IMR-90 (cell line): ENCODE data around the gene COX19. TPM values are rescaled to one million over a fixed set of nuclear protein-coding genes. Genes with fewer than 3 reads are reported as not detected.

Experiments used
- ATAC-seq: fragments of 200-7000 bp; cut with Tn5 transposase; 2 replicates; pipeline ENCODE4 v1.9.1; 2020; ENCODE audit warnings: low read depth, mild to moderate bottlenecking, moderate library complexity
- BruUV-seq: library from RNA; stranded (reverse); fragments of 400-500 nt; replicated peaks from 2 replicates; lab custom pipeline; 2021; lab: Mats Ljungman, UMichigan
- CTCF ChIA-PET: fragments of 300-600 bp; formaldehyde crosslinking; extraction: SDS; loops from one replicate; lab custom pipeline; 2021; ENCODE audit warnings: antibody characterized with exemption; lab: Yijun Ruan, JAX
- POLR2A ChIA-PET: fragments of 300-600 bp; sonication (Branson Sonifier 250); formaldehyde crosslinking; loops from one replicate; lab custom pipeline; 2022; ENCODE audit warnings: antibody characterized with exemption; ENCODE audit not compliant: unreplicated experiment; lab: Charles Lee
- DNase-seq: peaks from one replicate; pipeline ENCODE4 v3.0.0; 2013
- H2AFZ ChIP-seq: replicated peaks from 2 replicates; pipeline ENCODE3; 2013; ENCODE audit warnings: low read length, mild to moderate bottlenecking; ENCODE audit not compliant: poor library complexity
- H2AK5ac ChIP-seq: 2 replicates; pipeline ENCODE4 v1.6.1; 2013; ENCODE audit warnings: low read depth, low read length, inconsistent platforms
- H2AK9ac ChIP-seq: replicated peaks from 2 replicates; pipeline ENCODE3; 2013; ENCODE audit warnings: mild to moderate bottlenecking, low read depth, low read length, moderate library complexity; ENCODE audit not compliant: poor library complexity
- H2BK120ac ChIP-seq: 2 replicates; pipeline ENCODE4 v1.6.1; 2013; ENCODE audit warnings: low read depth, low read length, inconsistent platforms
- H2BK15ac ChIP-seq: 3 replicates; pipeline ENCODE4 v1.6.1; 2013; ENCODE audit warnings: low read depth, low read length, inconsistent platforms
- H2BK20ac ChIP-seq: 2 replicates; pipeline ENCODE4 v1.6.1; 2013; ENCODE audit warnings: low read depth, mild to moderate bottlenecking, inconsistent platforms, low read length, moderate library complexity
- H2BK5ac ChIP-seq: 2 replicates; pipeline ENCODE4 v1.6.1; 2013; ENCODE audit warnings: mild to moderate bottlenecking, low read depth, low read length, inconsistent platforms; ENCODE audit not compliant: poor library complexity, severe bottlenecking
- H3K14ac ChIP-seq: replicated peaks from 2 replicates; pipeline ENCODE4 v1.6.1; 2013; ENCODE audit warnings: low read depth, low read length, inconsistent platforms
- H3K18ac ChIP-seq: 2 replicates; pipeline ENCODE4 v1.6.1; 2013; ENCODE audit warnings: low read depth, low read length, control low read depth
- H3K23ac ChIP-seq: 2 replicates; pipeline ENCODE4 v1.6.1; 2013; ENCODE audit warnings: low read depth, low read length, inconsistent platforms
- H3K27ac ChIP-seq: 2 replicates; pipeline ENCODE4 v1.5.1; 2013; ENCODE audit warnings: mild to moderate bottlenecking, control low read depth, low read length; ENCODE audit not compliant: insufficient read depth
- H3K27me3 ChIP-seq: 2 replicates; pipeline ENCODE4 v1.6.1; 2013; ENCODE audit warnings: low read length; ENCODE audit not compliant: control insufficient read depth, insufficient read depth
- H3K36me3 ChIP-seq: 2 replicates; pipeline ENCODE4 v1.6.1; 2013; ENCODE audit warnings: low read length, mixed read lengths; ENCODE audit not compliant: control insufficient read depth, insufficient read depth
- H3K4ac ChIP-seq: 2 replicates; pipeline ENCODE4 v1.6.1; 2013; ENCODE audit warnings: low read depth, low read length, inconsistent platforms
- H3K4me1 ChIP-seq: 2 replicates; pipeline ENCODE4 v1.6.1; 2013; ENCODE audit warnings: low read length, mixed read lengths; ENCODE audit not compliant: control insufficient read depth, insufficient read depth
- H3K4me2 ChIP-seq: 2 replicates; pipeline ENCODE4 v1.6.1; 2013; ENCODE audit warnings: low read depth, mild to moderate bottlenecking, control low read depth, low read length, moderate library complexity
- H3K4me3 ChIP-seq: 2 replicates; pipeline ENCODE4 v1.5.1; 2013; ENCODE audit warnings: low read depth, mild to moderate bottlenecking, control low read depth, low read length, moderate library complexity; ENCODE audit not compliant: insufficient read depth
- H3K56ac ChIP-seq: 2 replicates; pipeline ENCODE4 v1.6.1; 2013; ENCODE audit warnings: low read length, inconsistent platforms; ENCODE audit not compliant: insufficient read depth; ENCODE audit errors: extremely low read depth
- H3K79me1 ChIP-seq, 2 experiments: 2 replicates each; pipeline ENCODE4 v1.6.1; 2013; ENCODE audit warnings: low read length in 2 of 2, inconsistent platforms in 1 of 2, low read depth in 1 of 2
- H3K9ac ChIP-seq: 2 replicates; pipeline ENCODE4 v1.6.1; 2013; ENCODE audit warnings: low read depth, low read length, control low read depth
- H3K9me1 ChIP-seq: 2 replicates; pipeline ENCODE4 v1.6.1; 2013; ENCODE audit warnings: low read length, inconsistent platforms; ENCODE audit not compliant: insufficient read depth
- H3K9me3 ChIP-seq: 2 replicates; pipeline ENCODE4 v1.6.1; 2013; ENCODE audit warnings: low read length; ENCODE audit not compliant: control insufficient read depth, insufficient read depth
- H4K20me1 ChIP-seq: 2 replicates; pipeline ENCODE4 v1.6.1; 2013; ENCODE audit warnings: low read length, inconsistent platforms; ENCODE audit not compliant: insufficient read depth
- H4K5ac ChIP-seq: 2 replicates; pipeline ENCODE4 v1.6.1; 2013; ENCODE audit warnings: mild to moderate bottlenecking, low read depth, low read length, control low read depth
- H4K8ac ChIP-seq, 2 experiments: 2 replicates each; pipeline ENCODE4 v1.6.1; 2013; ENCODE audit warnings: low read depth in 2 of 2, low read length in 2 of 2, control low read depth in 1 of 2, inconsistent platforms in 1 of 2
- H4K91ac ChIP-seq: 2 replicates; pipeline ENCODE4 v1.6.1; 2013; ENCODE audit warnings: low read depth, low read length, inconsistent platforms; ENCODE audit not compliant: insufficient read depth
- BHLHE40 ChIP-seq: fragments of 150-350 bp; IDR thresholded peaks from 2 replicates; pipeline ENCODE4 v1.6.1; 2016; ENCODE audit warnings: mild to moderate bottlenecking, low read depth, low read length
- CHD1 ChIP-seq: IDR thresholded peaks from 2 replicates; pipeline ENCODE4 v1.6.1; 2012; ENCODE audit warnings: low read depth, low read length, improper control_type of control experiment
- FOS ChIP-seq: fragments of 150-350 bp; IDR thresholded peaks from 2 replicates; pipeline ENCODE4 v1.6.1; 2016; ENCODE audit warnings: low read depth, low read length
- MAFK ChIP-seq: IDR thresholded peaks from 2 replicates; pipeline ENCODE4 v1.6.1; 2012; ENCODE audit warnings: low read depth, low read length, improper control_type of control experiment
- MAZ ChIP-seq: IDR thresholded peaks from 2 replicates; pipeline ENCODE4 v1.6.1; 2012; ENCODE audit warnings: low read depth, mild to moderate bottlenecking, low read length, improper control_type of control experiment, moderate library complexity, borderline replicate concordance
- MXI1 ChIP-seq: IDR thresholded peaks from 2 replicates; pipeline ENCODE4 v1.6.1; 2012; ENCODE audit warnings: low read depth, mild to moderate bottlenecking, low read length, moderate library complexity, borderline replicate concordance
- NFE2L2 ChIP-seq: fragments of 150-350 bp; IDR thresholded peaks from 2 replicates; pipeline ENCODE4 v1.6.1; 2016; ENCODE audit warnings: low read depth, mild to moderate bottlenecking, low read length
- POLR2A ChIP-seq: IDR thresholded peaks from 2 replicates; pipeline ENCODE4 v1.6.1; 2012; ENCODE audit warnings: mild to moderate bottlenecking, low read depth, low read length
- RAD21 ChIP-seq: IDR thresholded peaks from 2 replicates; pipeline ENCODE4 v1.6.1; 2012; ENCODE audit warnings: low read length, improper control_type of control experiment
- RCOR1 ChIP-seq: IDR thresholded peaks from 2 replicates; pipeline ENCODE4 v1.6.1; 2012; ENCODE audit warnings: mild to moderate bottlenecking, low read length, improper control_type of control experiment; ENCODE audit not compliant: insufficient replicate concordance
- RFX5 ChIP-seq: IDR thresholded peaks from 2 replicates; pipeline ENCODE4 v1.8.0; 2012; ENCODE audit warnings: low read depth, mild to moderate bottlenecking, low read length, moderate library complexity
- SMC3 ChIP-seq: fragments of 150-350 bp; IDR thresholded peaks from 2 replicates; pipeline ENCODE4 v1.6.1; 2016; ENCODE audit warnings: low read depth, mild to moderate bottlenecking, antibody characterized with exemption, low read length, moderate library complexity
- WGBS, 2 experiments: methylation state at CpG; one replicate each; pipeline versions ENCODE4 v1.1.5 to v1.1.7; 2013; ENCODE audit warnings: missing lambda C conversion rate in 2 of 2; ENCODE audit not compliant: insufficient read length in 1 of 2; ENCODE audit errors: extremely low coverage in 2 of 2; 5-methylcytosine and 5-hydroxymethylcytosine counted together
- dilution Hi-C: fragments of 300-500 bp; cut with HindIII; formaldehyde crosslinking; loops from one replicate; pipeline ENCODE4 v1.14.3; 2018; ENCODE audit warnings: low sequenced_read_pairs; ENCODE audit not compliant: unreplicated experiment
- in situ Hi-C: fragments of 300-500 bp; cut with MboI; formaldehyde crosslinking; loops from 3 replicates; pipeline ENCODE4 v1.14.3; 2019; ENCODE audit warnings: low sequenced_read_pairs, inconsistent platforms, mixed read lengths
- intact Hi-C: fragments of 100-400 bp; cut with micrococcal nuclease; formaldehyde crosslinking; loops from 2 replicates; pipeline ENCODE4 v1.10.0; 2022
- polyA plus RNA-seq, 3 experiments: library from polyadenylated mRNA; depleted of rRNA; stranded (reverse); fragments of >200 nt; gene quantifications; 2 replicates each; pipeline ENCODE4 v1.2.3, GENCODE V29; 2012; ENCODE audit warnings: low replicate concordance in 1 of 3
- total RNA-seq: library from RNA; depleted of rRNA; stranded (reverse); fragments of >200 nt; gene quantifications from 2 replicates; pipeline ENCODE4 v1.2.3, GENCODE V29; 2012
- TF ChIP-seq, protein P1 (sequence below): fragments of 150-350 bp; IDR thresholded peaks from 2 replicates; pipeline ENCODE4 v1.6.1; 2017; ENCODE audit warnings: mild to moderate bottlenecking, antibody characterized with exemption, low read length, low read depth
- TF ChIP-seq, protein P2 (sequence below): conservative IDR thresholded peaks from 2 replicates; pipeline ENCODE4 v1.5.1; 2012; ENCODE audit warnings: mild to moderate bottlenecking, low read depth, low read length, improper control_type of control experiment
- TF ChIP-seq, protein P3 (sequence below): fragments of 150-350 bp; IDR thresholded peaks from 2 replicates; pipeline ENCODE4 v1.6.1; 2016; ENCODE audit warnings: low read depth, mild to moderate bottlenecking, low read length, moderate library complexity, borderline replicate concordance

Gene COX19
- total and polyA plus RNA-seq, 2 of the 4 experiments (the other 2 are of a cell fraction) = 3.9 to 7.3 TPM

DNA sequence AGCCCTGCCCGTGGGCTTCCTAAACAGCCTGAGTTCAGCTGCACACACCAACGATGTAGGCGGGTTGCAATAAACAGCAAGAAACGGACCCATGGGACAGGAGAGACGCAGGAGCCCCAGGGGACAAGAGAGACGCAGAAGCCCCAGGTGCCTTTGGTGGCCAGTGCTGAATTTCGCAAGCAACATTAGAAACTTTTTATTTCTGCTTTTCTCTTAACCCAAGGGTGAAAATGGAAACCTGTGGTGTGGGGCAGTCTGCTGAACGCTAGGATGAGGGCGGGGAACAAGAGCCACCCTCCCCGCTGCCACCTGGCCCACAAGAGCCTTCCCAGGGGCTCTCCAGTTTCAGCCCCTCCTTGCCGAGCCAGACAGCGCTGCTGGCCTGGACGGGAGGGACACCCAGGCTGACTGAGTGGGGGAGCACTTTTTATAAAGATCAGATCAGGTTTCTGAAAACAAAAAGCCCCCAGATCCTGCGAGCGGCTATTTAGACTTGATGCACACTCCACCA is 49.0 kb upstream of the COX19 start:
- BruUV-seq = no TSS peak
- H2AK9ac ChIP-seq = no peak overlapping the region
- POLR2A ChIA-PET = no interaction called here
- H3K4me3 ChIP-seq = no peak overlapping the region
- H4K20me1 ChIP-seq = peaks cover 56% of the 10 kb centered on the region
- H2AFZ ChIP-seq = no peak overlapping the region
- H3K27me3 ChIP-seq = no peaks in the 10 kb centered on the region
- in situ Hi-C loops (no loop called here), dilution Hi-C loops (no loop called here), intact Hi-C loops (no loop called here)
- H3K56ac ChIP-seq = no peak overlapping the region
- peaks cover 9% of the 10 kb centered on the region; the same call in 1 of the 2 replicates for H3K4me1 ChIP-seq
- DNase-seq = no peak
- H3K4me2 ChIP-seq = no peak overlapping the region
- no peak overlapping the region for H4K91ac ChIP-seq
- no peak overlapping the region for H3K9ac ChIP-seq
- H2BK120ac ChIP-seq = no peak overlapping the region
- 95% methylated on average over 6 of the region's 15 CpGs; no CpG with 5 or more reads in 1 of the 2 experiments for WGBS, 2 experiments
- no peak overlapping the region for H4K8ac ChIP-seq
- ATAC-seq = no peak
- no peak overlapping the region for H2BK15ac ChIP-seq
- H2BK5ac ChIP-seq = no peak overlapping the region
- no peaks in the 10 kb centered on the region for H3K9me1 ChIP-seq
- no peak overlapping the region for H4K5ac ChIP-seq
- no peak overlapping the region for H3K23ac ChIP-seq
- H3K18ac ChIP-seq = no peak overlapping the region
- no peak overlapping the region for H2AK5ac ChIP-seq
- TF ChIP-seq MXI1 (no peak), NFE2L2 (no peak), FOS (no peak), POLR2A (no peak), BHLHE40 (no peak), SMC3 (no peak), MAZ (no peak), RAD21 (no peak), RCOR1 (no peak), RFX5 (no peak), MAFK (no peak), CHD1 (no peak)
- TF ChIP-seq, protein P1, sequence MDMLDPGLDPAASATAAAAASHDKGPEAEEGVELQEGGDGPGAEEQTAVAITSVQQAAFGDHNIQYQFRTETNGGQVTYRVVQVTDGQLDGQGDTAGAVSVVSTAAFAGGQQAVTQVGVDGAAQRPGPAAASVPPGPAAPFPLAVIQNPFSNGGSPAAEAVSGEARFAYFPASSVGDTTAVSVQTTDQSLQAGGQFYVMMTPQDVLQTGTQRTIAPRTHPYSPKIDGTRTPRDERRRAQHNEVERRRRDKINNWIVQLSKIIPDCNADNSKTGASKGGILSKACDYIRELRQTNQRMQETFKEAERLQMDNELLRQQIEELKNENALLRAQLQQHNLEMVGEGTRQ = no peak
- TF ChIP-seq, protein P2, sequence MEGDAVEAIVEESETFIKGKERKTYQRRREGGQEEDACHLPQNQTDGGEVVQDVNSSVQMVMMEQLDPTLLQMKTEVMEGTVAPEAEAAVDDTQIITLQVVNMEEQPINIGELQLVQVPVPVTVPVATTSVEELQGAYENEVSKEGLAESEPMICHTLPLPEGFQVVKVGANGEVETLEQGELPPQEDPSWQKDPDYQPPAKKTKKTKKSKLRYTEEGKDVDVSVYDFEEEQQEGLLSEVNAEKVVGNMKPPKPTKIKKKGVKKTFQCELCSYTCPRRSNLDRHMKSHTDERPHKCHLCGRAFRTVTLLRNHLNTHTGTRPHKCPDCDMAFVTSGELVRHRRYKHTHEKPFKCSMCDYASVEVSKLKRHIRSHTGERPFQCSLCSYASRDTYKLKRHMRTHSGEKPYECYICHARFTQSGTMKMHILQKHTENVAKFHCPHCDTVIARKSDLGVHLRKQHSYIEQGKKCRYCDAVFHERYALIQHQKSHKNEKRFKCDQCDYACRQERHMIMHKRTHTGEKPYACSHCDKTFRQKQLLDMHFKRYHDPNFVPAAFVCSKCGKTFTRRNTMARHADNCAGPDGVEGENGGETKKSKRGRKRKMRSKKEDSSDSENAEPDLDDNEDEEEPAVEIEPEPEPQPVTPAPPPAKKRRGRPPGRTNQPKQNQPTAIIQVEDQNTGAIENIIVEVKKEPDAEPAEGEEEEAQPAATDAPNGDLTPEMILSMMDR = no peak
- TF ChIP-seq, protein P3, sequence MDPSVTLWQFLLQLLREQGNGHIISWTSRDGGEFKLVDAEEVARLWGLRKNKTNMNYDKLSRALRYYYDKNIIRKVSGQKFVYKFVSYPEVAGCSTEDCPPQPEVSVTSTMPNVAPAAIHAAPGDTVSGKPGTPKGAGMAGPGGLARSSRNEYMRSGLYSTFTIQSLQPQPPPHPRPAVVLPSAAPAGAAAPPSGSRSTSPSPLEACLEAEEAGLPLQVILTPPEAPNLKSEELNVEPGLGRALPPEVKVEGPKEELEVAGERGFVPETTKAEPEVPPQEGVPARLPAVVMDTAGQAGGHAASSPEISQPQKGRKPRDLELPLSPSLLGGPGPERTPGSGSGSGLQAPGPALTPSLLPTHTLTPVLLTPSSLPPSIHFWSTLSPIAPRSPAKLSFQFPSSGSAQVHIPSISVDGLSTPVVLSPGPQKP = no peak
- H2BK20ac ChIP-seq = no peak overlapping the region
- no peak overlapping the region for H3K4ac ChIP-seq
- H3K36me3 ChIP-seq = peaks cover 26% of the 10 kb centered on the region
- CTCF ChIA-PET = no interaction called here
- no peak overlapping the region for H3K14ac ChIP-seq
- peaks cover 18 to 74% of the 10 kb centered on the region in 2 experiments for H3K79me1 ChIP-seq
- peaks cover 3% of the 10 kb centered on the region; the same call in 1 of the 2 replicates for H3K9me3 ChIP-seq
- H3K27ac ChIP-seq = no peak overlapping the region
